Mesothelial cell of epicardium (in vitro differentiated cells): ENCODE data around the gene RPL3. TPM values are rescaled to one million over a fixed set of nuclear protein-coding genes. Genes with fewer than 3 reads are reported as not detected.
A peak's percentile ranks its signal among the peaks of the same experiment; 100 is the strongest.

Experiments used
- DNase-seq, 2 experiments: peaks; one replicate each; pipeline ENCODE4 v3.0.0; 2021; ENCODE audit warnings: low spot score in 2 of 2; ENCODE audit not compliant: unreplicated experiment in 2 of 2
- H3K27ac Mint-ChIP-seq: 2 replicates; pipeline ENCODE4 v1.8.0; 2021; ENCODE audit warnings: mixed read lengths
- H3K27me3 Mint-ChIP-seq: 2 replicates; pipeline ENCODE4 v1.8.0; 2021; ENCODE audit warnings: low read depth, mixed read lengths
- H3K36me3 Mint-ChIP-seq: 2 replicates; pipeline ENCODE4 v1.8.0; 2021; ENCODE audit warnings: mixed read lengths
- H3K4me1 Mint-ChIP-seq: 2 replicates; pipeline ENCODE4 v1.8.0; 2021; ENCODE audit warnings: mixed read lengths
- H3K4me3 Mint-ChIP-seq: 2 replicates; pipeline ENCODE4 v1.8.0; 2021; ENCODE audit warnings: mild to moderate bottlenecking, moderate library complexity, mixed read lengths
- H3K9me3 Mint-ChIP-seq: 2 replicates; pipeline ENCODE4 v1.8.0; 2021; ENCODE audit warnings: mixed read lengths
- CTCF ChIP-seq: fragments of 200-600 bp; sonication (generic); IDR thresholded peaks from one replicate; pipeline ENCODE4 v1.5.0; 2021; ENCODE audit warnings: antibody characterized with exemption; ENCODE audit not compliant: unreplicated experiment
- total RNA-seq: library from RNA; stranded (reverse); gene quantifications from 3 replicates; pipeline ENCODE4 v1.2.1, GENCODE V29; 2021

The RPL3 gene
- total RNA-seq, 1 donor from 2014 or later, result 2,423 TPM

GRCh38 chr22:39288135-39288898 is 31.1 kb downstream of the RPL3 start:
- Mint-ChIP-seq H3K27me3 (no peaks in the 10 kb centered on the region), H3K4me1 (peaks cover 37% of the 10 kb centered on the region), H3K9me3 (no peaks in the 10 kb centered on the region), H3K27ac (no peak overlapping the region), H3K36me3 (no peaks in the 10 kb centered on the region), H3K4me3 (no peak overlapping the region)
- DNase-seq, result no peak
- TF ChIP-seq CTCF, result no peak

- no peak for DNase-seq
- no peak for TF ChIP-seq CTCF
- Mint-ChIP-seq H3K27me3 (no peaks in the 10 kb centered on the region), H3K4me1 (peaks cover 33% of the 10 kb centered on the region), H3K4me3 (no peak overlapping the region), H3K36me3 (no peaks in the 10 kb centered on the region), H3K9me3 (no peaks in the 10 kb centered on the region), H3K27ac (peak overlapping the region; percentile 47)
Observed at GRCh38 chr22:39287076-39287725, 32.2 kb downstream of the RPL3 start.

- H3K27me3 Mint-ChIP-seq, result no peaks in the 10 kb centered on the region
- no peaks in the 10 kb centered on the region for H3K9me3 Mint-ChIP-seq
- TF ChIP-seq CTCF, result no peak
- H3K36me3 Mint-ChIP-seq, result no peaks in the 10 kb centered on the region
- no peak for DNase-seq
- no peak overlapping the region for H3K27ac Mint-ChIP-seq
- no peak overlapping the region for H3K4me3 Mint-ChIP-seq
- peaks cover 16% of the 10 kb centered on the region for H3K4me1 Mint-ChIP-seq
Observed at GRCh38 chr22:39284983-39285382, 34.4 kb downstream of the RPL3 start.

- Mint-ChIP-seq H3K4me3 (no peak overlapping the region), H3K36me3 (no peaks in the 10 kb centered on the region), H3K27ac (no peak overlapping the region), H3K27me3 (no peaks in the 10 kb centered on the region), H3K9me3 (no peaks in the 10 kb centered on the region), H3K4me1 (peaks cover 19% of the 10 kb centered on the region)
- TF ChIP-seq CTCF, result no peak
- DNase-seq, result no peak
Observed at GRCh38 chr22:39284142-39284980, 35.1 kb downstream of the RPL3 start.

- H3K36me3 Mint-ChIP-seq, result no peaks in the 10 kb centered on the region
- H3K27me3 Mint-ChIP-seq, result no peaks in the 10 kb centered on the region
- no peak for TF ChIP-seq CTCF
- no peak for DNase-seq
- no peak overlapping the region for H3K4me3 Mint-ChIP-seq
- peaks cover 22% of the 10 kb centered on the region for H3K4me1 Mint-ChIP-seq
- H3K27ac Mint-ChIP-seq, result no peak overlapping the region
- no peaks in the 10 kb centered on the region for H3K9me3 Mint-ChIP-seq
Observed at GRCh38 chr22:39283322-39284141, 35.9 kb downstream of the RPL3 start.
